IMR-90 (cell line): ENCODE results near the gene FBXL20. TPM values are rescaled to one million over a fixed set of nuclear protein-coding genes. Genes with fewer than 3 reads are reported as not detected.
"Not testable (repeated sequence)": the region's sequence is repeated elsewhere in the genome, so short reads cannot be mapped to it uniquely, and the experiment has no call there.

Source experiments
- ATAC-seq: fragments of 200-7000 bp; cut with Tn5 transposase; 2 replicates; pipeline ENCODE4 v1.9.1; 2020; ENCODE audit warnings: low read depth, mild to moderate bottlenecking, moderate library complexity
- BruUV-seq: library from RNA; stranded (reverse); fragments of 400-500 nt; replicated peaks from 2 replicates; lab custom pipeline; 2021; lab: Mats Ljungman, UMichigan
- CTCF ChIA-PET: fragments of 300-600 bp; formaldehyde crosslinking; extraction: SDS; loops from one replicate; lab custom pipeline; 2021; ENCODE audit warnings: antibody characterized with exemption; lab: Yijun Ruan, JAX
- POLR2A ChIA-PET: fragments of 300-600 bp; sonication (Branson Sonifier 250); formaldehyde crosslinking; loops from one replicate; lab custom pipeline; 2022; ENCODE audit warnings: antibody characterized with exemption; ENCODE audit not compliant: unreplicated experiment; lab: Charles Lee
- DNase-seq: peaks from one replicate; pipeline ENCODE4 v3.0.0; 2013
- H2AFZ ChIP-seq: replicated peaks from 2 replicates; pipeline ENCODE3; 2013; ENCODE audit warnings: low read length, mild to moderate bottlenecking; ENCODE audit not compliant: poor library complexity
- H2AK5ac ChIP-seq: 2 replicates; pipeline ENCODE4 v1.6.1; 2013; ENCODE audit warnings: low read depth, low read length, inconsistent platforms
- H2AK9ac ChIP-seq: replicated peaks from 2 replicates; pipeline ENCODE3; 2013; ENCODE audit warnings: mild to moderate bottlenecking, low read depth, low read length, moderate library complexity; ENCODE audit not compliant: poor library complexity
- H2BK120ac ChIP-seq: 2 replicates; pipeline ENCODE4 v1.6.1; 2013; ENCODE audit warnings: low read depth, low read length, inconsistent platforms
- H2BK15ac ChIP-seq: 3 replicates; pipeline ENCODE4 v1.6.1; 2013; ENCODE audit warnings: low read depth, low read length, inconsistent platforms
- H2BK20ac ChIP-seq: 2 replicates; pipeline ENCODE4 v1.6.1; 2013; ENCODE audit warnings: low read depth, mild to moderate bottlenecking, inconsistent platforms, low read length, moderate library complexity
- H2BK5ac ChIP-seq: 2 replicates; pipeline ENCODE4 v1.6.1; 2013; ENCODE audit warnings: mild to moderate bottlenecking, low read depth, low read length, inconsistent platforms; ENCODE audit not compliant: poor library complexity, severe bottlenecking
- H3K14ac ChIP-seq: replicated peaks from 2 replicates; pipeline ENCODE4 v1.6.1; 2013; ENCODE audit warnings: low read depth, low read length, inconsistent platforms
- H3K18ac ChIP-seq: 2 replicates; pipeline ENCODE4 v1.6.1; 2013; ENCODE audit warnings: low read depth, low read length, control low read depth
- H3K23ac ChIP-seq: 2 replicates; pipeline ENCODE4 v1.6.1; 2013; ENCODE audit warnings: low read depth, low read length, inconsistent platforms
- H3K27ac ChIP-seq: 2 replicates; pipeline ENCODE4 v1.5.1; 2013; ENCODE audit warnings: mild to moderate bottlenecking, control low read depth, low read length; ENCODE audit not compliant: insufficient read depth
- H3K27me3 ChIP-seq: 2 replicates; pipeline ENCODE4 v1.6.1; 2013; ENCODE audit warnings: low read length; ENCODE audit not compliant: control insufficient read depth, insufficient read depth
- H3K36me3 ChIP-seq: 2 replicates; pipeline ENCODE4 v1.6.1; 2013; ENCODE audit warnings: low read length, mixed read lengths; ENCODE audit not compliant: control insufficient read depth, insufficient read depth
- H3K4ac ChIP-seq: 2 replicates; pipeline ENCODE4 v1.6.1; 2013; ENCODE audit warnings: low read depth, low read length, inconsistent platforms
- H3K4me1 ChIP-seq: 2 replicates; pipeline ENCODE4 v1.6.1; 2013; ENCODE audit warnings: low read length, mixed read lengths; ENCODE audit not compliant: control insufficient read depth, insufficient read depth
- H3K4me2 ChIP-seq: 2 replicates; pipeline ENCODE4 v1.6.1; 2013; ENCODE audit warnings: low read depth, mild to moderate bottlenecking, control low read depth, low read length, moderate library complexity
- H3K4me3 ChIP-seq: 2 replicates; pipeline ENCODE4 v1.5.1; 2013; ENCODE audit warnings: low read depth, mild to moderate bottlenecking, control low read depth, low read length, moderate library complexity; ENCODE audit not compliant: insufficient read depth
- H3K56ac ChIP-seq: 2 replicates; pipeline ENCODE4 v1.6.1; 2013; ENCODE audit warnings: low read length, inconsistent platforms; ENCODE audit not compliant: insufficient read depth; ENCODE audit errors: extremely low read depth
- H3K79me1 ChIP-seq, 2 experiments: 2 replicates each; pipeline ENCODE4 v1.6.1; 2013; ENCODE audit warnings: low read length in 2 of 2, inconsistent platforms in 1 of 2, low read depth in 1 of 2
- H3K9ac ChIP-seq: 2 replicates; pipeline ENCODE4 v1.6.1; 2013; ENCODE audit warnings: low read depth, low read length, control low read depth
- H3K9me1 ChIP-seq: 2 replicates; pipeline ENCODE4 v1.6.1; 2013; ENCODE audit warnings: low read length, inconsistent platforms; ENCODE audit not compliant: insufficient read depth
- H3K9me3 ChIP-seq: 2 replicates; pipeline ENCODE4 v1.6.1; 2013; ENCODE audit warnings: low read length; ENCODE audit not compliant: control insufficient read depth, insufficient read depth
- H4K20me1 ChIP-seq: 2 replicates; pipeline ENCODE4 v1.6.1; 2013; ENCODE audit warnings: low read length, inconsistent platforms; ENCODE audit not compliant: insufficient read depth
- H4K5ac ChIP-seq: 2 replicates; pipeline ENCODE4 v1.6.1; 2013; ENCODE audit warnings: mild to moderate bottlenecking, low read depth, low read length, control low read depth
- H4K8ac ChIP-seq, 2 experiments: 2 replicates each; pipeline ENCODE4 v1.6.1; 2013; ENCODE audit warnings: low read depth in 2 of 2, low read length in 2 of 2, control low read depth in 1 of 2, inconsistent platforms in 1 of 2
- H4K91ac ChIP-seq: 2 replicates; pipeline ENCODE4 v1.6.1; 2013; ENCODE audit warnings: low read depth, low read length, inconsistent platforms; ENCODE audit not compliant: insufficient read depth
- WGBS, 2 experiments: methylation state at CpG; one replicate each; pipeline versions ENCODE4 v1.1.5 to v1.1.7; 2013; ENCODE audit warnings: missing lambda C conversion rate in 2 of 2; ENCODE audit not compliant: insufficient read length in 1 of 2; ENCODE audit errors: extremely low coverage in 2 of 2; 5-methylcytosine and 5-hydroxymethylcytosine counted together
- dilution Hi-C: fragments of 300-500 bp; cut with HindIII; formaldehyde crosslinking; loops from one replicate; pipeline ENCODE4 v1.14.3; 2018; ENCODE audit warnings: low sequenced_read_pairs; ENCODE audit not compliant: unreplicated experiment
- in situ Hi-C: fragments of 300-500 bp; cut with MboI; formaldehyde crosslinking; loops from 3 replicates; pipeline ENCODE4 v1.14.3; 2019; ENCODE audit warnings: low sequenced_read_pairs, inconsistent platforms, mixed read lengths
- intact Hi-C: fragments of 100-400 bp; cut with micrococcal nuclease; formaldehyde crosslinking; loops from 2 replicates; pipeline ENCODE4 v1.10.0; 2022
- polyA plus RNA-seq, 3 experiments: library from polyadenylated mRNA; depleted of rRNA; stranded (reverse); fragments of >200 nt; gene quantifications; 2 replicates each; pipeline ENCODE4 v1.2.3, GENCODE V29; 2012; ENCODE audit warnings: low replicate concordance in 1 of 3
- total RNA-seq: library from RNA; depleted of rRNA; stranded (reverse); fragments of >200 nt; gene quantifications from 2 replicates; pipeline ENCODE4 v1.2.3, GENCODE V29; 2012

The FBXL20 gene
- total and polyA plus RNA-seq, 2 of the 4 experiments (the other 2 are of a cell fraction): 4.1 to 13.8 TPM

DNA sequence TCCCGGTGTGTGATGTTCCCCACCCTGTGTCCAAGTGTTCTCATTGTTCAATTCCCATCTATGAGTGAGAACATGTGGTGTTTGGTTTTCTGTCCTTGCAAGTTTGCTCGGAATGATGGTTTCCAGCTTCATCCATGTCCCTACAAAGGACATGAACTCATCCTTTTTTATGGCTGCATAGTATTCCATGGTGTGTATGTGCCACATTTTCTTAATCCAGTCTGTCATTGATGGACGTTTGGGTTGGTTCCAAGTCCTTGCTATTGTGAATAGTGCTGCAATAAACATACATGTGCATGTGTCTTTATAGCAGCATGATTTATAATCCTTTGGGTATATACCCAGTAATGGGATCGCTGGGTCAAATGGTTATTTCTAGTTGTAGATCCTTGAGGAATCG is 54.6 kb downstream of the FBXL20 start:
- H2AFZ ChIP-seq, H3K9me3 ChIP-seq, dilution Hi-C loops, H2BK20ac ChIP-seq, intact Hi-C loops, H4K91ac ChIP-seq, H2BK5ac ChIP-seq, H2BK15ac ChIP-seq, H3K56ac ChIP-seq, H3K9me1 ChIP-seq, H3K27me3 ChIP-seq, H3K4ac ChIP-seq, H2AK9ac ChIP-seq, CTCF ChIA-PET, H3K4me3 ChIP-seq, H2AK5ac ChIP-seq, H3K79me1 ChIP-seq, ATAC-seq, H3K36me3 ChIP-seq, in situ Hi-C loops, H3K18ac ChIP-seq, H3K27ac ChIP-seq, DNase-seq, H3K9ac ChIP-seq, H2BK120ac ChIP-seq, H3K4me2 ChIP-seq, BruUV-seq, H3K23ac ChIP-seq, H4K8ac ChIP-seq, H3K14ac ChIP-seq, POLR2A ChIA-PET, H4K20me1 ChIP-seq, H3K4me1 ChIP-seq, H4K5ac ChIP-seq: not testable (repeated sequence)
- WGBS, 2 experiments: no CpG with 5 or more reads among the region's 5 CpGs
